ENCODE measurements around the gene CCNYL1. TPM values are rescaled to one million over a fixed set of nuclear protein-coding genes. Genes with fewer than 3 reads are reported as not detected.

Gene CCNYL1
- polyA plus RNA-seq, 1 of the 3 experiments (the other 2 are of a cell fraction), result 8.7 TPM

DNA sequence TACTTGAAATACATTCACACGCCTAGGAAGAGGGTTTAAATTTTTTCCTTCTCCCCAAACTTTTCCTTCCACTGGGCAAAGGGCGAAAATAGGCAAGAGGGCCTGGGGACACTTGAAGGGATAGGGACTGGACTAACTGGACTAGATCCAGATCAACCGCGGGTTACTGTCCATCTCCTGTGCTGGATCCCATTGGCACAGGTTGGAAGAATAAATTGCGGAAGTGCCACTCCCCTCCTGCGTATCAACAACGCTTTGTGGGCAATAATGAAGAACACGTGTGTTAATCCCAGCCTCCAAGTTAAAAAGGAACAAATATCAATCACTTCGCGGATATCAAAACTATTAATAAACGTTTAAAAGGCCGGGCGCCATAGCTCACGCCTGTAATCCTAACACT lies 60.0 kb downstream of the CCNYL1 start:
- Histone ChIP-seq H3K27ac (ENCODE audit: low read depth in 2 of 2, low read length in 1 of 2) (no peak overlapping the region), H4K20me1 (ENCODE audit: insufficient read depth) (no peaks in the 10 kb centered on the region), H2AFZ (ENCODE audit: low read depth) (no peak overlapping the region), H3K36me3 (replicated peaks in 1 of 2; ENCODE audit: control insufficient read depth in 1 of 2, insufficient read depth in 2 of 2, low read length in 1 of 2) (peaks cover 0 to 5% of the 10 kb centered on the region in 2 experiments), H3K4me3 (ENCODE audit: low read depth in 2 of 2, low read length in 1 of 2) (no peak overlapping the region), H3K9me2 (no peaks in the 10 kb centered on the region), H3K27me3 (ENCODE audit: insufficient read depth) (no peaks in the 10 kb centered on the region), H3K9ac (no peak overlapping the region), H3K4me2 (no peak overlapping the region), H3F3A (replicated peaks; ENCODE audit: insufficient read depth) (no peaks in the 10 kb centered on the region), H3K4me1 (ENCODE audit: control insufficient read depth in 1 of 2, insufficient read depth in 2 of 2, low read depth in 1 of 2, low read length in 1 of 2) (peaks cover 0 to 18% of the 10 kb centered on the region in 2 experiments; a peak in 1 of 4 replicates), H3K79me2 (ENCODE audit: insufficient read depth) (no peaks in the 10 kb centered on the region), H3K9me3 (no peaks in the 10 kb centered on the region)
- DNase-seq, result no peak
- CTCF ChIA-PET, result no interaction called here
- TF ChIP-seq ELF1 (IDR thresholded peaks at IDR 0.05), result no peak
- no peak for TF ChIP-seq EZH2phosphoT487 (IDR thresholded peaks at IDR 0.05; ENCODE audit: borderline replicate concordance, low read depth)
- TF ChIP-seq, protein P1, sequence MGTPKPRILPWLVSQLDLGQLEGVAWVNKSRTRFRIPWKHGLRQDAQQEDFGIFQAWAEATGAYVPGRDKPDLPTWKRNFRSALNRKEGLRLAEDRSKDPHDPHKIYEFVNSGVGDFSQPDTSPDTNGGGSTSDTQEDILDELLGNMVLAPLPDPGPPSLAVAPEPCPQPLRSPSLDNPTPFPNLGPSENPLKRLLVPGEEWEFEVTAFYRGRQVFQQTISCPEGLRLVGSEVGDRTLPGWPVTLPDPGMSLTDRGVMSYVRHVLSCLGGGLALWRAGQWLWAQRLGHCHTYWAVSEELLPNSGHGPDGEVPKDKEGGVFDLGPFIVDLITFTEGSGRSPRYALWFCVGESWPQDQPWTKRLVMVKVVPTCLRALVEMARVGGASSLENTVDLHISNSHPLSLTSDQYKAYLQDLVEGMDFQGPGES (IDR thresholded peaks at IDR 0.05; ENCODE audit: low read depth, low read length), result no peak
- TF ChIP-seq FOSL2 (IDR thresholded peaks at IDR 0.05; ENCODE audit: borderline replicate concordance, low read depth), result no peak
- no peak for TF ChIP-seq RCOR1 (IDR thresholded peaks at IDR 0.05; ENCODE audit: low read length)
- no peak for TF ChIP-seq RXRA (IDR thresholded peaks at IDR 0.05; ENCODE audit: borderline replicate concordance, low read depth)
- TF ChIP-seq GABPA (IDR thresholded peaks at IDR 0.05; ENCODE audit: low read depth), result no peak
- no peak for TF ChIP-seq RAD21 (IDR thresholded peaks at IDR 0.05; ENCODE audit: low read length)
- no peak for TF ChIP-seq NRF1 (IDR thresholded peaks at IDR 0.05; ENCODE audit: low read depth, low read length)
- TF ChIP-seq MEF2A (IDR thresholded peaks at IDR 0.05; ENCODE audit: borderline replicate concordance, low read depth), result no peak
- TF ChIP-seq, protein P2, sequence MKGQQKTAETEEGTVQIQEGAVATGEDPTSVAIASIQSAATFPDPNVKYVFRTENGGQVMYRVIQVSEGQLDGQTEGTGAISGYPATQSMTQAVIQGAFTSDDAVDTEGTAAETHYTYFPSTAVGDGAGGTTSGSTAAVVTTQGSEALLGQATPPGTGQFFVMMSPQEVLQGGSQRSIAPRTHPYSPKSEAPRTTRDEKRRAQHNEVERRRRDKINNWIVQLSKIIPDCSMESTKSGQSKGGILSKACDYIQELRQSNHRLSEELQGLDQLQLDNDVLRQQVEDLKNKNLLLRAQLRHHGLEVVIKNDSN (IDR thresholded peaks at IDR 0.05; ENCODE audit: borderline replicate concordance, low read depth), result no peak
- POLR2A ChIA-PET, result no interaction called here
- 91% methylated on average over 14 of the region's 14 CpGs for WGBS (ENCODE audit: low lambda C conversion rate)

DNA sequence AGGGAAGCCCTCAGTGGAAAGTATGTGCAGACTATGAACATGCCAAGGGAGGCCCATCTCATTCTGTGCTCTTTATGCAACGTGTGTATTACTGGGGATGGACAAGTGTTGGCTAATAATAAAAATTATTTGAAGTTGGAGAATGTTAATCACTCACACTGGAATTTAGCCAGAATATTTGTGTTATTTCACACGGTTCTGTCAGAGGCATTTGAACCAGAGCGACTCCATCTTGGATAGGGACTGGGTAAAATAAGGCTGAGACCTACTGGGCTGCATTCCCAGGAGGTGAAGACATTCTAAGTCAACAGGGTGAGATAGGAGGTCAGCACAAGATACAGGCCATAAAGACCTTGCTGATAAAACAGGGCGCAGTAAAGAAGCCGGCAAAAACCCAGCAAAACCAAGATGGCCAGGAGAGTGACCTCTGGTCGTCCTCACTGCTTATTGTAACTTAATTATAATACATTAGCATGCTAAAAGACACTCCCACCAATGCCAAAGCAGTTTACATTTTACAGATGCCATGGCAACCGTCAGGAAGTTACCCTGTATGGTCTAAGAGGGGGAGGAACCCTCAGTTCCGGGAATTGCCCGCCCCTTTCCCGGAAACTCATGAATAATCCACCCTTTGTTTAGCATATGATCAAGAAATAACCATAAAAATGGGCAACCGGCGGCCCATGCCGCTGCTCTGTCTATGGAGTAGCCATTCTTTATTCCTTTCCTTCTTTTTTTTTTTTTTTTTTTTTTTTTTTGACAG lies 60.8 kb downstream of the CCNYL1 start:
- Histone ChIP-seq H2AFZ (ENCODE audit: low read depth) (no peak overlapping the region), H3K9me2 (no peaks in the 10 kb centered on the region), H3K27me3 (ENCODE audit: insufficient read depth) (no peaks in the 10 kb centered on the region), H3K9ac (no peak overlapping the region), H3K4me3 (ENCODE audit: low read depth in 2 of 2, low read length in 1 of 2) (no peak overlapping the region), H3K79me2 (ENCODE audit: insufficient read depth) (no peaks in the 10 kb centered on the region), H3K27ac (ENCODE audit: low read depth in 2 of 2, low read length in 1 of 2) (no peak overlapping the region), H3K4me2 (no peak overlapping the region), H3F3A (replicated peaks; ENCODE audit: insufficient read depth) (no peaks in the 10 kb centered on the region), H3K4me1 (ENCODE audit: control insufficient read depth in 1 of 2, insufficient read depth in 2 of 2, low read depth in 1 of 2, low read length in 1 of 2) (peaks cover 0 to 18% of the 10 kb centered on the region in 2 experiments; a peak in 1 of 4 replicates), H4K20me1 (ENCODE audit: insufficient read depth) (no peaks in the 10 kb centered on the region), H3K36me3 (replicated peaks in 1 of 2; ENCODE audit: control insufficient read depth in 1 of 2, insufficient read depth in 2 of 2, low read length in 1 of 2) (peaks cover 0 to under 1% of the 10 kb centered on the region in 2 experiments), H3K9me3 (no peaks in the 10 kb centered on the region)
- CTCF ChIA-PET, result no interaction called here
- WGBS (ENCODE audit: low lambda C conversion rate), result 91% methylated on average over 13 of the region's 13 CpGs
- POLR2A ChIA-PET, result no interaction called here
- DNase-seq, result no peak
- TF ChIP-seq FOXM1 (IDR thresholded peaks at IDR 0.05; ENCODE audit: low read depth) (no peak), POLR2AphosphoS5 (IDR thresholded peaks at IDR 0.05; ENCODE audit: low read depth, low read length) (no peak), RFX5 (IDR thresholded peaks at IDR 0.05; ENCODE audit: low read length) (no peak), RXRA (IDR thresholded peaks at IDR 0.05; ENCODE audit: borderline replicate concordance, low read depth) (no peak), CHD2 (IDR thresholded peaks at IDR 0.05; ENCODE audit: low read length, partially characterized antibody) (no peak), TCF12 (IDR thresholded peaks at IDR 0.05) (no peak), RCOR1 (IDR thresholded peaks at IDR 0.05; ENCODE audit: low read length) (no peak), TEAD4 (IDR thresholded peaks at IDR 0.05; ENCODE audit: borderline replicate concordance, insufficient read depth) (no peak)
- TF ChIP-seq, protein P3, sequence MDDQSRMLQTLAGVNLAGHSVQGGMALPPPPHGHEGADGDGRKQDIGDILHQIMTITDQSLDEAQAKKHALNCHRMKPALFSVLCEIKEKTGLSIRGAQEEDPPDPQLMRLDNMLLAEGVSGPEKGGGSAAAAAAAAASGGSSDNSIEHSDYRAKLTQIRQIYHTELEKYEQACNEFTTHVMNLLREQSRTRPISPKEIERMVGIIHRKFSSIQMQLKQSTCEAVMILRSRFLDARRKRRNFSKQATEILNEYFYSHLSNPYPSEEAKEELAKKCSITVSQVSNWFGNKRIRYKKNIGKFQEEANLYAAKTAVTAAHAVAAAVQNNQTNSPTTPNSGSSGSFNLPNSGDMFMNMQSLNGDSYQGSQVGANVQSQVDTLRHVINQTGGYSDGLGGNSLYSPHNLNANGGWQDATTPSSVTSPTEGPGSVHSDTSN (IDR thresholded peaks at IDR 0.05), result no peak
- TF ChIP-seq, protein P4, sequence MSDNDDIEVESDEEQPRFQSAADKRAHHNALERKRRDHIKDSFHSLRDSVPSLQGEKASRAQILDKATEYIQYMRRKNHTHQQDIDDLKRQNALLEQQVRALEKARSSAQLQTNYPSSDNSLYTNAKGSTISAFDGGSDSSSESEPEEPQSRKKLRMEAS (IDR thresholded peaks at IDR 0.05; ENCODE audit: low read depth), result no peak
- TF ChIP-seq, protein P5, sequence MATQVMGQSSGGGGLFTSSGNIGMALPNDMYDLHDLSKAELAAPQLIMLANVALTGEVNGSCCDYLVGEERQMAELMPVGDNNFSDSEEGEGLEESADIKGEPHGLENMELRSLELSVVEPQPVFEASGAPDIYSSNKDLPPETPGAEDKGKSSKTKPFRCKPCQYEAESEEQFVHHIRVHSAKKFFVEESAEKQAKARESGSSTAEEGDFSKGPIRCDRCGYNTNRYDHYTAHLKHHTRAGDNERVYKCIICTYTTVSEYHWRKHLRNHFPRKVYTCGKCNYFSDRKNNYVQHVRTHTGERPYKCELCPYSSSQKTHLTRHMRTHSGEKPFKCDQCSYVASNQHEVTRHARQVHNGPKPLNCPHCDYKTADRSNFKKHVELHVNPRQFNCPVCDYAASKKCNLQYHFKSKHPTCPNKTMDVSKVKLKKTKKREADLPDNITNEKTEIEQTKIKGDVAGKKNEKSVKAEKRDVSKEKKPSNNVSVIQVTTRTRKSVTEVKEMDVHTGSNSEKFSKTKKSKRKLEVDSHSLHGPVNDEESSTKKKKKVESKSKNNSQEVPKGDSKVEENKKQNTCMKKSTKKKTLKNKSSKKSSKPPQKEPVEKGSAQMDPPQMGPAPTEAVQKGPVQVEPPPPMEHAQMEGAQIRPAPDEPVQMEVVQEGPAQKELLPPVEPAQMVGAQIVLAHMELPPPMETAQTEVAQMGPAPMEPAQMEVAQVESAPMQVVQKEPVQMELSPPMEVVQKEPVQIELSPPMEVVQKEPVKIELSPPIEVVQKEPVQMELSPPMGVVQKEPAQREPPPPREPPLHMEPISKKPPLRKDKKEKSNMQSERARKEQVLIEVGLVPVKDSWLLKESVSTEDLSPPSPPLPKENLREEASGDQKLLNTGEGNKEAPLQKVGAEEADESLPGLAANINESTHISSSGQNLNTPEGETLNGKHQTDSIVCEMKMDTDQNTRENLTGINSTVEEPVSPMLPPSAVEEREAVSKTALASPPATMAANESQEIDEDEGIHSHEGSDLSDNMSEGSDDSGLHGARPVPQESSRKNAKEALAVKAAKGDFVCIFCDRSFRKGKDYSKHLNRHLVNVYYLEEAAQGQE (IDR thresholded peaks at IDR 0.05; ENCODE audit: low read depth, low read length), result no peak

All from SK-N-SH (cell line).